Measurements from ENCODE around the gene NBEA.
"Not testable (repeated sequence)": the region's sequence is repeated elsewhere in the genome, so short reads cannot be mapped to it uniquely, and the experiment has no call there.

Gene NBEA

DNA sequence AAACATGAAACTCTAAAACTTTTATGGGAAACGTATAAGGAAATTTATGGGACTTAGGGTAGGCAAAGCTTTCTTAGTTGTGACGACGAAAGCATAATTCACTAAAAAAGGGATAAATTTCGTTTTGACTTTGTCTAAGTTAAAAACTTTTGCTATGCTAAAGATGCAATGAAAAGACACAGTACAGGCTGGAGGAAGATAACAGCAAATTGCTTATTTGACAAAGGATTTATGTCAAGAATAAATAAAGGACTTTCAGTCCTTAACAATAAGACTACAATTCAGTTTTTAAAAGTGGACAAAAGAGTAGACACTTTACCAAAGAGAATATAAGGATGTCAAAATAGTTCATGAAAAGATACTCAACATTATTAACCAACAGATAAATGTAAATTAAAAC is 150.2 kb downstream of the NBEA start:
- DNase-seq (ENCODE audit: low read depth in 2 of 2), result no peak

DNA sequence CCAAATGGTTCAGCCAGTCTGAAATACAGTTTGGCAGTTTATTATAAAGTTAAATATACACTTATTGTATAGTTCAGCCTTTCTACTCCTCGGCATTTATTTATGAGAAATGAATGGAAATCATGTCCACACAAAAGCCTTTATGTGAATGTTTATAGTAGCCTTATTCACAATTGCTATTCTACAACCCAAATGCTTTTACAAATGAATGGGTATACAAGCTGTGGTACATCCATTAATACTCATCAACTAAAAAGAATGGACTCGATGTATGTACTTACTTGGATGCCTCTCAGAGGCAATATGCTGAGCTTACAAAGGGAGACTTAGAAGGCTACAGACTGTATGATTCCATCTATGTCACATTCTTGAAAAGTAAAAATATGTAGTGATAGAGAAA is 150.7 kb downstream of the NBEA start:
- no peak for DNase-seq (ENCODE audit: low read depth in 2 of 2)

DNA sequence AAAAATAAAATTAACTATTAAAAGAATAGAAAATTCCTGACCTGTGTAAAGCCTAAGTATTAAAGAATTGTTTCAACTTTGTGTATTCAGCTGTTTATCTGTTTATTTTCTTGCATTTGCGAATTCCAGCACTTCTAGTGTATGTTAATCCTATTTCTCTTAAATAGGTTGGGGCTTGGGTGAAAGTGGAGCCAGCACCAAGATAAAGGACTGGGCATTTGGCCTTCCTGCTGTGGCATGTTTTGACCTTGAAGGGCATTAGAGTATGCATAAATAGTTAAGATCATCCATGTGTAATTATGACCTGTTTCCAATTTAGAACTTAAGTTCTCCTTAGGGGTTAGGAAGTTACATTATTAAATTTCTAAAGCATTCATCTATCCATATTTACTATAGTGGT is 151.3 kb downstream of the NBEA start:
- DNase-seq (ENCODE audit: low read depth in 2 of 2), result no peak

DNA sequence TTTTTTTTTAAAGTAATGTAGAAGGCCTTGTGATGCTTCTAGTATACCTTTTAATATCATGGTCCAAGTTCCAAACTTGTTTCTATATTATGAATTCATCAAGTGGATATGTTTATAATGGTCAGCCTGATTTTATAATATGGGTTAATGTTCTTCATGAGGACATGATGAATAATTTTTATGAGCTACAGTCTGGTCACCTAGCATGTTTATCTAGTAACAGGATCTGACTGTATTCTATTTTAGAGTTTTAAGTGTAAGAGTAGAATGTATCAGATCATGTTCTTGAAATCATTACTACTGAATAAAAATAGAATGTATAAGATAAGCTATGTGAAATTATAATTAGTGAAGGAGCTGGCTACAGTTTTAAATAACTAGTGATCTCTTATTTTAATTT is 164.7 kb downstream of the NBEA start:
- not testable (repeated sequence) for DNase-seq (ENCODE audit: low read depth in 2 of 2)

DNA sequence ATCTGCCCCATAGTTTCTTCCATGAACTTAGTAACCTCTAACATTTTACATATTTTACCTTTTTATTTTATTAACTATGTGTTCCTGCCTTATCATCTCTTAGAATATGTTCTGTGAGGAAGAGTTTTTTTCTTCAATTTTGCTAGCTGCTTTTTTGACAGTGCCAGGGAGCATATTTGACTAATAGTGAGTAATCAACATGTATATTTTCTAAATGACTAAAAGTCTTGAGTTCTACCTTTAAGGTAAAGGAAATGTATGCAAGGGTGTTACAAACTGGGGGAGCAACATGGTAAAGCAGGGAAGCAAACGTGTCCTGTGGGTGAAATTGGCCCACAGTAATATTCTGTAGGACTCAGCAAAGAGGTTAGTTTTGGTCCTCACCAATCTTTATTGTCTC is 165.5 kb downstream of the NBEA start:
- no peak for DNase-seq (ENCODE audit: low read depth in 2 of 2)

DNA sequence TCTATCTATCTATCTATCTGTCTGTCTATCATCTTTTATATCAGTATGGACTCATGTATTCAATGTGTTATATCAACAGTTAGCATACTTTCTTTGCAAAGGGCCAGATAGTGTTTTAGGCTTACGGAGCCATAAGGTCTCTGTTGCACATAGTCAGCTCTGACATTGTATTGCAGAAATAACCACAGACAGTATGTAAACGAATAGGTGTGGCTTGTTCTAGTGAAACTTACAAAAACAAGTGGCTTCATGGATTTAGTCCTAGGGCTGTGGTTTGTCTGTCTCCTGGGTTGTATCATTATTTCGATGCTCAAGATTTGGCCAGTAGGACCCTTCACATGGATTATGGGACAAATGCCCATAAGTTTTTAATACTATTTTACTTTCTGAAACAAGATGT is 171.5 kb downstream of the NBEA start:
- DNase-seq (ENCODE audit: low read depth in 2 of 2), result not testable (repeated sequence)

DNA sequence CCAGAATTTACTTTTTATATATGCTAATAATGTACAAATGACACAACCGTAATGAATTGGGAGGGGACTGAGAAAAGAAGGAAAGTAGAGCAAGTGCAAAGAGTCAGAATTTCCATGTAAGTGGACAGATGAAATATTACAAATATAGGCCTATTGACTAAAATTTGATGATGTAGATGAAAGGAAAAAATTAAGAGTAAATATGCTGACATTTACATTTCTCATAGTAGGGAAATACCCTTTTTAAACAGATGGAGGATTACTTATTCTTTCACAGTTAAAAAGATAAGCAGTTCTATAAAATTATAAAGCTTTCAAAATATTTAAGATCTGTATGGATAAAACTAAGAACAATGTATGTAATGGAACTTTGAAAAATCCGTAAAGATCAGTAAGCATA is 185.4 kb downstream of the NBEA start:
- no peak for DNase-seq (ENCODE audit: low read depth in 2 of 2)

DNA sequence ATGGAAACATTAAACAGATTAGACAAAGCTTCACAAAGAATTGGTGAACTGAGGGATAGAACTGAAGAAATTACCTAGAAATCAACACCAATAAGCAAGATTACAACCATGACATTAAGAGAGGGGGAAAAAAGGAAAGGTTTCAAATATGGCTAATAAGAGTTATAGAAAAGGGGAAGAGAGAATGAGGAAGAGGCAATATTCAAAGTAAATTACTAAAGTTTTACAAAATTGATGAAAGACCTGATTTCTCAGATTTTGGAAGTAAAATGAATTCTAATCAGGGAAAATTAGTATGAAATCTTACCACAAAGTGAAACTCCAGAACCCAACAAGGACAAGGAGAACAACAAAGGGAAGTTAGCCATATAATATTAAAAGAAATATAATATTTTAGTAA is 187.4 kb downstream of the NBEA start:
- no peak for DNase-seq (ENCODE audit: low read depth in 2 of 2)

DNA sequence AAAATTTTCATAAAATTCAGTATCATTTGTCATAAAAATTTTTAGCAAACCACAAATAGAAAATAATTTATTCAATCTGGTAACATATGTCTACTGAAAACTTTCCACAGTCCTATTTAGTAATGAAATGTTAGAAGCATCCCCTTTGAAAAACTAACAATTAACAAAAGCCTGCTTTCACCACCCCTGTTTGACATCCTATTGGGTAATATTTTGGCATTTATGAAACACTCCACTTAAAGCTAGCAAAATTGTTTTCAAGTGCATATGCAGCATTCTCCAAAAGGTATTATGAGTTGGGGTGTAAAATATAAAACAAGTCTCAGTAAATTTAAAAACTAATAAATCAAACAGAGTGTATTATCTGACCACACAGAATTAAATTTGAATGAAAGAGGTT is 189.4 kb downstream of the NBEA start:
- no peak for DNase-seq (ENCODE audit: low read depth in 2 of 2)

DNA sequence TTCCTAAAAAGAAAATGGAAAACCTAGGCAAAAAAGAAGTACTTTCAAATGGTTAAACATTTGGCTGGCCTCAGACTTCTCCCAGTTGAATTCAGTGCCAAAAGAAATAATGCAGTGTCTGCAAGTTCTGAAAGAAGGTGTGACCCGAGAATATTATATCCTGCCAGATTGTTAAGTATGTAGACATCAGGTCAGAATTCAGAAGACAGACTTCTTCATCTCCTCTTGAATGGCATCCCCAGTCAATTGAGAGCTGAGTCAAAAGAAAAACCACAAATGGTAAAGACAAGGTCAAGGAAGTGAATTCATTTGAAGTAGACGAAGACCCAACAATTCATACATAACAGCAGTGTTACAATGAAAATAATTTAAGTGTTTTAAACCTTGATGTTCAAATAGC is 194.5 kb downstream of the NBEA start:
- DNase-seq (ENCODE audit: low read depth in 2 of 2), result no peak

DNA sequence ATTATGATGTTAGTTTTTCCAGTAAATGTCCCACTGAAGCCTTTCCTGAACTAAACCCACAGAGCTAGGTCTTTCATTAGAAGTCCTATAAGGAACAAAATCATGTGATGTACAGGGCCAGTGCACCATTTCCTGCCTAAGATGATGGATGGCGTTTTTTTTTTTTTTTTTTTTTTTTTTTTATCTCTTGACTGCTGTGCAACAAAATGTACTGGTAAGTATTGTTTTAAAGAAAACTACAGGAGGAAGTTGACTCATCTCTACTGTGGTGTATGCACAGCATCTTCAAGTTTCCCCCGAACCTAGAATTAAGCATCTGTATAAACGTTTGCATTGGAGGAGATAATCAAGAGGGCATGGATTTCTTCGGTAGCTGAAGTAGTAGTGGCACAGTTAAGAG is 197.5 kb downstream of the NBEA start:
- DNase-seq (ENCODE audit: low read depth in 2 of 2), result no peak

DNA sequence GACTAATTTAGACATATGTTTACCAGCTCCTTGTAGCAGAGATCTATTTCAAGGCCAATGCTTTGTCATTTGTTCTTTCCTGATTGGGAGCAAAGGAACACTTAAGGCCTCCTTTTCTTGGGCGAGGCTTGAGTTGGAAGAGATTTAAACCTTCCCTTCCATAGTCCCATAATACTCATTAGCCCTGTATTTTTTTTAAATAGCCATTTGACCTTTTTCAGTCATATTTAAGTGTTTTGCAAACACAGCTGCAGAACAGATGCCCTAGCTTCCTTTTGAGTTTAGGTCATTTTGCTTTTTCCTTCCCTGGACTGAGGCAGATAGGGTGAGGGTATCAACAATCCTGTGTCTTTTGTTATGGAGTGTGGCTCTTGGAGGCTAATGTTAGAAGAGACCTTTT is 198.3 kb downstream of the NBEA start:
- no peak for DNase-seq (ENCODE audit: low read depth in 2 of 2)

DNA sequence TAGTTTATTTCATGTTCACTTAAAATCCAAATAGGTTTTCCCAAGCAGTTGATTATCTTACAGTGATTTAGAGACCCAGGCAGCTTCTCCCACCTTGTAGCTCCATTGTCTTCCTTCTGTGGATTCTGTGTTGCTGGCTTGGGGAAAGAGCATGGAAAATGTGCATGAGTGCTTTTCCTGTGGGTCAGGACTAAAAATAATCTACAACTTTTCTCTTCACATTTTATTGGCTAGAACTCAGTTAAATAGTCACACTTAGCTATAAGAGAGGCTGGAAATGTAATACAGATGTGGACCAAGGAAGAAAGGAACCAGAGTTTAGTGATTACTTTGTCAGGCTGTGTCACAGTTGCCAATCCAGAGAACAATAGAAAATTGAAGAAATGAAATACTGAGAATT is 198.8 kb downstream of the NBEA start:
- DNase-seq (ENCODE audit: low read depth in 2 of 2), result no peak

DNA sequence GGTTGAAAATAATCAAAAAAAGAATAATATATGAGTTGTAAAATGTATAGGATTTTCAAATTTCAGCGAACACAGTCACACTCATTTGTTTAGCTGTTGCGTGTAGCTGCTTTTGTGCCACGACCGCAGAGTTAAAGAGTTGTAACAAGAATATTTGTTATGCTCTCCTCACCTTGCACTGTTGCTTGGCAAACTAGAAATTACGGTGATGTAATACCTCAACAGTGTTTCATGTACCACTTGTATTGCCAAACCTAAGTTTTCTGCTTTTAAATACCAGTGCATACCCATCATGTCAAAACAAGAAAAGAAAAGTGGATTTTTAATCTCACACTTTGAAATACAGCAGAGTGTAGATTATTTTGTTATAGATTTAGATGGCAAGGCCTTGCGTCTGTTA is 201.1 kb downstream of the NBEA start:
- DNase-seq (ENCODE audit: low read depth in 2 of 2), result no peak

DNA sequence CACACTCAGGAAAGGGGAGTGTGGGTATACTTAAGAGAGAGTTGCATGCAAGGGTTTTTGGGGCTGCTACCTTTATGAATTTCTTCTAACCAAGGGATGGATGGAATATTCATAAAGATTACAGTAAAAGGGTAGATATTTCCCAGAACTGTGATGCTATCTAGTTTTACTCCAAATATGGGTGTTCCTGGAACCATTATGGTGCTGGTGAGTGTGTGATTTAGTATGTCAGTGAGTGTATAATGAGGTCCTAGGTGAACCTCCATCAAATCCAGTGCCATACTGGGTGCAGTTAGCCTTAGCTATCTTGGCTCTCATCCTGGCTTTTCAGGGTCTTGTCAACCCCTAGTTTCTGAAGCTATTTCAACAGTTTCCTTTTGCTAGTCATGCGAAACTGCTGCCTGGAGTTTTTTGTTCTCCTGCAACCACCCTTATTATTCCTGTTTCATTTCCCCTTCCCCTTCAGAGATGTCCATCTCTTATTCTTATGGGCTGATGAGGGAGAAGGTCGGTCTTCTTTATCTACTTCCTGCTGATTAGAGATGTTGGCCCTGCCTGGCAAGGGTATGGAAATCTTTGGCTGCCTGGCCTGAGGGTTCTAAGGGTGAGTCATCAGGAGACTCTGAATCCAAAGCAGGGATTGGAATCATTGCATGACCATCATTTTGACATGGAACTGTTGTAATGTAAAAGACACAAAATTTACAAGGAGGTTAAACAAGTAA is 202.3 kb downstream of the NBEA start:
- no peak for DNase-seq (ENCODE audit: low read depth in 2 of 2)

DNA sequence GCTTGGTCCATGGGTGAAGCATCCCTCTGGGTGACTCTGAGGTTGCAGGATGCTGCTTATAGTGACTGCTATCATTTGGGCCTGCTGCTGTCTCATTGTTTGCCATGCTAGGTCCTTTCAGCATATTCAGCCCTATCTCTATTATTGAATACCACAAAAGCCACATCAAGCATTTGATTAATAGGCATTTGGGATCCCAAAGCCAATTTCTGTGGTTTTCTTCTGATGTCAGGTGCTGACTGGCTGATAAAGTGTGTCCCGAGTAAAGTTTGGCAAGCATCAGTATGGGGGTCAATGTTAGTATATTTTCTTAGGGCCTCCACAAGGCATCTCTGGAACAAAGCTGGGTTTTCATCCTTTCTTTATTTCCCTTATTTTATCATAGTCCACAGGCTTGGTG is 204.6 kb downstream of the NBEA start:
- no peak for DNase-seq (ENCODE audit: low read depth in 2 of 2)

DNA sequence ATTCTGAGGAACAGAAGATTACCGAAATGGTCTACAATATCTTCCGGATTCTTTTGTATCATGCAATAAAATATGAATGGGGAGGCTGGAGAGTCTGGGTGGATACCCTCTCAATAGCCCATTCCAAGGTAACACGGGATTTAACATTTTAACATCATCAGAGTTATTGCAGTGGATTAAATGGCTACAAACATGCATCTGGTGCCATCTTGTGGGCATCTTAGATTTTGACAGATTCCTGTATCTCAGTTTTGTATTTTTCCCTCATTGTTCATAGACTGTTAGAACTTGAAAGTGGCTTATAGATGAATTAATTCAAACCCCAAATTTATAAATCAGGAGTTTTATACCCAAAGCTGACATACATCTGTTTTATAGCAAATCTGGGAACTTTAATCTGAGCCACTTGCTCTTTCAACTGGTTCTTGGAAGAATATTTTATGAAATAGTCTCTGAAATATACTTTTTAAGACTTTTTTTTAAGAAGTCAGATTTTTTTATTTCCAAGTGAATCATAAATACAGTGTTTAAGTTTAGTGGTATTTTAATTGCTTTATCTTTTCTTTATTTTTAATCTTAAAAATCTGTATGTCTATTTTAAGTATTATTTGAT is 215.2 kb downstream of the NBEA start:
- peak in 1 of 2 donors; percentile 5 for DNase-seq (ENCODE audit: low read depth in 2 of 2)

DNA sequence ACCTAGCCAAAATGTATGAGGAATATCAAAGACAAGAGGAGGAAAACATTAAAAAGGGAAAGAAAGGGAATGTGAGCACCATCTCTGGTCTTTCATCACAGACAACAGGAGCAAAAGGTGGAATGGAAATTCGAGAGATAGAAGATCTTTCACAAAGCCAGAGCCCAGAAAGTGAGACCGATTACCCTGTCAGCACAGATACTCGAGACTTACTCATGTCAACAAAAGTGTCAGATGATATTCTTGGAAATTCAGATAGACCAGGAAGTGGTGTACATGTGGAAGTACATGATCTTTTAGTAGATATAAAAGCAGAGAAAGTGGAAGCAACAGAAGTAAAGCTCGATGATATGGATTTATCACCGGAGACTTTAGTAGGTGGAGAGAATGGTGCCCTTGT is 217.0 kb downstream of the NBEA start:
- DNase-seq (ENCODE audit: low read depth in 2 of 2), result no peak

DNA sequence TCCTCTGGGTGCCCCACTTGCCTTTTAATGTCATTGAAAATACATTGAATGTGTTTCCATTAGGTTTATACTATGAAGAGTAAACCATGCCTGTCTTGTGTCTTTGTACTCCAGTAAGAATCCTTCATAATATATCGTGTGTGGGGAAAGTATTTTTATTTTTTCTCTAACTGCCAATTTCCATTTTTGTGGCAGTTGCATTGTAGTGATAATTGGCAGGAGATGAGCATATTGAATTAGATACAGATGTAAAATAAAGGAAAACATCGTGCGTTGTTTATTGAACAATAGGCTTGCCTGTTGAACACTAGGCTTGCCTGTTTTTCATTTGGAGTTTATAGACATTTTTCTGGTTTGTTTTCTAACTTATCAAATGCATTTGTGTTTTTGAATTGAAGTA is 218.8 kb downstream of the NBEA start:
- DNase-seq (ENCODE audit: low read depth in 2 of 2), result no peak

DNA sequence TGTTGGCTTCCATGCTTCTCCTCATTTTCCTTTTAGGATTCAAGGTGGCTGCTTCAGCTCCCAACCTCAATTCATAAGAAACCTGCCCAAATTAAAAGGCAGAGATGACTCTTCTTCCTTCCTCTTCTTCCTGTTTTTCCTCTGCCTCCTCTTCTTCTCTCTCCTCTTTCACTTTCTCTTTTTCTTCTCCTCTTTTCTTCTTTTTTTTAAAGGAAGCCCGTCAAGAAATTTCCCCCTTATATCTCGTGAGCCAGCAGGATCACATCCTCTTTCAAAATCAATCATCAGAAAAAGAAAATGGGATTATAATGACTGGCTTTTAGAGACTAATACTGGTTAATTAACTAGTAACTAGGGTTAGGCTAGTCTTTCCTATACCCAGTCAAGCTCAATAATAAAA is 220.3 kb downstream of the NBEA start:
- DNase-seq (ENCODE audit: low read depth in 2 of 2), result no peak

DNA sequence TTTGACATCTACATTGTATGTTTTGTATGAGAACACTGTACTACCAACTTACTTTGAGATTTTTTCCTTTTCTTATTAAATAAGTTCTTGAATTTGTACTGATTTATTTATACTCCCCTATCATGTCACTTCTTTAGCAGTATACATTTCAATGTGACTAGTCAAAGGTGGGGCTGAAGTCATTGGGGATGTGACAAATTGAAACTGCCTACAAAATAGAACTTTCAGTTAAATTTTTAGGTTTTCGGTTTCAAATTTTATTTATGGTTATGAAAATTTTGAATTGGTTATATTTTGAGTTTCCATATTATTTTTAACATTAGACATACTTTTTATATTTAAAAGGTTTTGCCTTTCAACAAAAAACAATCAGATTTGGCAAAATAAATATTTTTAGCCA is 221.6 kb downstream of the NBEA start:
- no peak for DNase-seq (ENCODE audit: low read depth in 2 of 2)

DNA sequence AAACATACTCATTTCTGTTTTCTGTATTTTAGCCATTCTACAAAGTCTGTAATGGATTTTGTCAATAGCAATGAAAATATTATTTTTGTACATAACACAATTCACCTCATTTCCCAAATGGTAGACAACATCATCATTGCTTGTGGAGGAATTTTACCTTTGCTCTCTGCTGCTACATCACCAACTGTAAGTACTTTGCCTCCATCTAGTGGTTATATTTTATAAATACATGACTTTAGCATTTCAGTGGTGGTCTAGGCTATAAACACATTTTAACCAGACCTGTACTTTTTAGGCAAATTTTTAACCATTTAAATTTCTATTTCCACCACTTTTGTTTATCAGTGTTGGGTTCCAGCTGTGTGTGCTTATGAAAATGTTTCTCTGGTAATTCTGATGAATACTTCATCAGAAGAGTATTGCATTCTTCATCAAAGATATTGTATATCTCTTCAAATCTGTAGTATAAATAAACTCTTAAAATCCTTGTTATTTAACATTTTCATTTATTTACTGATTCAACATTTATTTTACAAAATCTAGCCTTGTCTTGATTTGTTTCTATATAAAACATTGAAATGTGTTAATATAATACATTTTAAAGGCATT is 222.4 kb downstream of the NBEA start:
- no peak for DNase-seq (ENCODE audit: low read depth in 2 of 2)

DNA sequence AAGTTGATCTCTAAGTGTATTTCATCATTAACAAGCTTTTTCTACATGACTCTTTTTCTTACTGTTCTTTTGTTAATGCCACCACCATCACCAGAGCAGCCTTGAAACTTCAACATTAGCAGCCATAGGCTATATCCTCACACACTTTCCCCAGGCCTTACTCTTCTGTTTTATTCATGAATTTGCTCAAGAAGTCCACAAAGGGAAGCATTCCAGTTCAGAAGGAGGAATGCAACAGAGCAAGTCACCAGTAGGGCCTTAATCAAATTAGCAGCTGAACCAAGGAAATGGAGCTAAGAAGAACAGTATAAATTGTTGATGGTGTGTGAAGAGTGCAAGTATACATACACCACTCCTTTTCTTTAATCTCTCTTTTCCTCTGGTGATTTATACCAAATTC is 223.1 kb downstream of the NBEA start:
- no peak for DNase-seq (ENCODE audit: low read depth in 2 of 2)

DNA sequence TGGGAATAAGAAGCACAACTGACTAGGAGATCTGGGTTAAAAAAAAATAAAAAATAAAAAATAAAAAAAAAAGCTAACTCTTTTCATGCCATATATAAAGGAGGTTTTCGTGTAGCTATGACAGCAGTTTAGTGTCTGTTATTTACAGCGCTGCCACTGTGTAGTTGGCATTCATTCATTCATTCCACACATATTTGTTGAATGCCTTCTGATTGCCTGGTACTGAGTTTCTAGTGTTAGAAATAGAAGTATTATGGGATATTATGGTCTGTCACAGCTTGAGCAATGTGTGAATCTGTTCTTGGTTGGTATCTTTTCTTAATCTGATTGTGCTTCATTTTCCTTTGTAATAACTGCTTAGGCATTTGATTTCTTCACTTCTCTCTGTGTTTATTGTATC is 237.4 kb downstream of the NBEA start:
- no peak for DNase-seq (ENCODE audit: low read depth in 2 of 2)
